IPS DF 6.9 (cell line): ENCODE measurements around the gene GBF1.

Experiments
- DNase-seq: peaks from one replicate; pipeline ENCODE4 v3.0.0-alpha.2; 2013; ENCODE audit warnings: low read depth, low spot score
- H3K27ac ChIP-seq: one replicate; pipeline ENCODE4 v1.5.1; 2013; ENCODE audit warnings: low read length, control low read depth
- H3K27me3 ChIP-seq: 2 replicates; pipeline ENCODE4 v1.6.1; 2013; ENCODE audit warnings: mild to moderate bottlenecking, low read length; ENCODE audit not compliant: control insufficient read depth, insufficient read depth
- H3K36me3 ChIP-seq: 2 replicates; pipeline ENCODE4 v1.6.1; 2013; ENCODE audit warnings: low read length; ENCODE audit not compliant: control insufficient read depth, insufficient read depth
- H3K4me1 ChIP-seq: 2 replicates; pipeline ENCODE4 v1.6.1; 2013; ENCODE audit warnings: low read length; ENCODE audit not compliant: control insufficient read depth, insufficient read depth
- H3K4me3 ChIP-seq: 2 replicates; pipeline ENCODE4 v1.5.1; 2013; ENCODE audit warnings: mild to moderate bottlenecking, low read length
- H3K9me3 ChIP-seq: 2 replicates; pipeline ENCODE4 v1.6.1; 2013; ENCODE audit warnings: low read length, inconsistent platforms; ENCODE audit not compliant: control insufficient read depth, insufficient read depth
- WGBS: extraction: QIAGEN DNeasy Blood & Tissue Kit; methylation state at CpG from one replicate; pipeline ENCODE4 v1.1.7; 2013; ENCODE audit warnings: mixed read lengths, missing lambda C conversion rate; ENCODE audit not compliant: insufficient read length, insufficient coverage; 5-methylcytosine and 5-hydroxymethylcytosine counted together

Gene GBF1

GRCh38 chr10:102421507-102421756 lies 176.1 kb downstream of the GBF1 start:
- H3K36me3 ChIP-seq = peaks cover 5% of the 10 kb centered on the region
- no peak for DNase-seq
- H3K9me3 ChIP-seq = no peaks in the 10 kb centered on the region
- peaks cover 7% of the 10 kb centered on the region for H3K4me1 ChIP-seq
- H3K27me3 ChIP-seq = no peaks in the 10 kb centered on the region
- peak overlapping the region; percentile 90; the same call in 1 of the 2 replicates for H3K4me3 ChIP-seq
- no peak overlapping the region for H3K27ac ChIP-seq
- no CpG with 5 or more reads among the region's 14 CpGs for WGBS

- WGBS = no CpG with 5 or more reads among the region's 62 CpGs
- Histone ChIP-seq H3K4me3 (peak overlapping the region; percentile 90; the same call in 1 of the 2 replicates), H3K4me1 (peaks cover 7% of the 10 kb centered on the region), H3K27me3 (no peaks in the 10 kb centered on the region), H3K9me3 (no peaks in the 10 kb centered on the region), H3K36me3 (peaks cover 5% of the 10 kb centered on the region), H3K27ac (no peak overlapping the region)
- no peak for DNase-seq
These were observed 176.6 kb downstream of the GBF1 start for GRCh38 chr10:102421757-102422512.

GRCh38 chr10:102422545-102423129 lies 177.3 kb downstream of the GBF1 start:
- WGBS = no CpG with 5 or more reads among the region's 28 CpGs
- Histone ChIP-seq H3K9me3 (no peaks in the 10 kb centered on the region), H3K4me1 (peaks cover 7% of the 10 kb centered on the region), H3K27me3 (no peaks in the 10 kb centered on the region), H3K4me3 (peak overlapping the region; percentile 0; the same call in 1 of the 2 replicates), H3K27ac (no peak overlapping the region), H3K36me3 (peaks cover 5% of the 10 kb centered on the region)
- DNase-seq = no peak

- no peak for DNase-seq
- Histone ChIP-seq H3K4me1 (peaks cover 5% of the 10 kb centered on the region), H3K27me3 (no peaks in the 10 kb centered on the region), H3K27ac (no peak overlapping the region), H3K36me3 (peaks cover 5% of the 10 kb centered on the region), H3K4me3 (no peak overlapping the region), H3K9me3 (no peaks in the 10 kb centered on the region)
- WGBS = no CpG with 5 or more reads among the region's 13 CpGs
These were observed 178.1 kb downstream of the GBF1 start for GRCh38 chr10:102423372-102423968.

- peaks cover 5% of the 10 kb centered on the region for H3K36me3 ChIP-seq
- no CpG with 5 or more reads among the region's 9 CpGs for WGBS
These were observed 178.8 kb downstream of the GBF1 start for GRCh38 chr10:102424145-102424544.

GRCh38 chr10:102424916-102425315 lies 179.6 kb downstream of the GBF1 start:
- H3K27me3 ChIP-seq = no peaks in the 10 kb centered on the region
- peaks cover 5% of the 10 kb centered on the region for H3K36me3 ChIP-seq
- H3K27ac ChIP-seq = no peak overlapping the region
- no peak for DNase-seq
- H3K9me3 ChIP-seq = no peaks in the 10 kb centered on the region
- WGBS = no CpG with 5 or more reads among the region's 6 CpGs
- H3K4me1 ChIP-seq = peaks cover 3% of the 10 kb centered on the region; the same call in 1 of the 2 replicates
- H3K4me3 ChIP-seq = no peak overlapping the region

More at GRCh38 chr10:102424145-102424544, 178.8 kb downstream of the GBF1 start:
- no peak for DNase-seq
- H3K27ac ChIP-seq = no peak overlapping the region
- no peak overlapping the region for H3K4me3 ChIP-seq
- H3K4me1 ChIP-seq = peaks cover 3% of the 10 kb centered on the region; the same call in 1 of the 2 replicates
- H3K27me3 ChIP-seq = no peaks in the 10 kb centered on the region
- no peaks in the 10 kb centered on the region for H3K9me3 ChIP-seq

GRCh38 chr10:102425444-102425843 lies 180.1 kb downstream of the GBF1 start:
- no peak for DNase-seq
- Histone ChIP-seq H3K36me3 (peaks cover 5% of the 10 kb centered on the region), H3K27me3 (no peaks in the 10 kb centered on the region), H3K27ac (no peak overlapping the region), H3K4me3 (no peak overlapping the region), H3K9me3 (no peaks in the 10 kb centered on the region), H3K4me1 (peaks cover 3% of the 10 kb centered on the region; the same call in 1 of the 2 replicates)
- no CpG with 5 or more reads among the region's 1 CpG for WGBS

GRCh38 chr10:102426803-102427287 lies 181.5 kb downstream of the GBF1 start:
- Histone ChIP-seq H3K27me3 (no peaks in the 10 kb centered on the region), H3K4me1 (peaks cover 3% of the 10 kb centered on the region; the same call in 1 of the 2 replicates), H3K27ac (no peak overlapping the region), H3K36me3 (peaks cover 5% of the 10 kb centered on the region), H3K9me3 (no peaks in the 10 kb centered on the region), H3K4me3 (no peak overlapping the region)
- no peak for DNase-seq
- no CpG with 5 or more reads among the region's 7 CpGs for WGBS

GRCh38 chr10:102429468-102429867 lies 184.1 kb downstream of the GBF1 start:
- Histone ChIP-seq H3K36me3 (no peaks in the 10 kb centered on the region), H3K4me1 (no peaks in the 10 kb centered on the region), H3K4me3 (no peak overlapping the region), H3K27me3 (peaks cover 11% of the 10 kb centered on the region), H3K9me3 (no peaks in the 10 kb centered on the region), H3K27ac (no peak overlapping the region)
- no CpG with 5 or more reads among the region's 8 CpGs for WGBS
- DNase-seq = no peak

- Histone ChIP-seq H3K4me1 (peaks cover 2% of the 10 kb centered on the region; the same call in 1 of the 2 replicates), H3K36me3 (no peaks in the 10 kb centered on the region), H3K4me3 (peak overlapping the region; percentile 57; the same call in 1 of the 2 replicates), H3K27ac (no peak overlapping the region), H3K27me3 (peaks cover 24% of the 10 kb centered on the region), H3K9me3 (no peaks in the 10 kb centered on the region)
- no CpG with 5 or more reads among the region's 4 CpGs for WGBS
- no peak for DNase-seq
These were observed 186.3 kb downstream of the GBF1 start for GRCh38 chr10:102431452-102432124.
